Measurements from ENCODE around the gene IFT52.

DNA sequence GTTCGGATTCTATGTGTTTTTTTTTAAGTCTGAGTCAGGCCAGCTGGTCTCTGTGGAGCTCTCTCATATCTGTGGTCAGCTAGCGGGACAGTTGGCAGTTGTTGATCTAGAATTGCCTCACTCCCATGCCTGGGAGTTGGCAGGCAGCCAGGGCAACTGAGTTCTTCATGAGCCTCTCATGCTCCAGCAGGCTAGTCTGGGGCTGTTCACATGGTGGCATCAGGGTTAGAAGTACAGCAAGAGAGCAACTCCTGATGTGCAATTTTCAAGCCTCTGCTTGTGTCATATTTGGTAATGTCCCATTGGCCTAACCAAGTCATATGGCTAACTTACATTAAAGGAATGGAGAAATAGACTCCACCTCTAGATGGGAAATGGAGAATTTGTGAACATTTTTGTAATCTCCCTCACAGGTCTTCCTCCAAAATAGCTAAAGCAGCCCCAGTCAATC lies 6.7 kb upstream of the IFT52 start:
- no peak for TF ChIP-seq POLR2AphosphoS5 (IDR thresholded peaks at IDR 0.05)
- TF ChIP-seq CTCF (IDR thresholded peaks at IDR 0.05): no peak
- no peak for TF ChIP-seq POLR2A (IDR thresholded peaks at IDR 0.05)
